OCI-LY7 (cell line): ENCODE results near the gene CTAGE8.
"Not testable (repeated sequence)": the region's sequence is repeated elsewhere in the genome, so short reads cannot be mapped to it uniquely, and the experiment has no call there.

Source experiments
- EZH2phosphoT487 ChIP-seq: fragments of 200-600 bp; sonication (generic); IDR thresholded peaks from 2 replicates; pipeline ENCODE4 v1.6.1; 2018; ENCODE audit warnings: low read depth, borderline replicate concordance, mild to moderate bottlenecking, mixed run types, antibody characterized with exemption, low read length, moderate library complexity, mixed read lengths
- TF ChIP-seq, protein P1 (sequence below): fragments of 200-600 bp; sonication (generic); conservative IDR thresholded peaks from 2 replicates; pipeline ENCODE4 v1.5.1; 2014; ENCODE audit warnings: mild to moderate bottlenecking, antibody characterized with exemption, low read length, moderate library complexity, mixed read lengths

DNA sequence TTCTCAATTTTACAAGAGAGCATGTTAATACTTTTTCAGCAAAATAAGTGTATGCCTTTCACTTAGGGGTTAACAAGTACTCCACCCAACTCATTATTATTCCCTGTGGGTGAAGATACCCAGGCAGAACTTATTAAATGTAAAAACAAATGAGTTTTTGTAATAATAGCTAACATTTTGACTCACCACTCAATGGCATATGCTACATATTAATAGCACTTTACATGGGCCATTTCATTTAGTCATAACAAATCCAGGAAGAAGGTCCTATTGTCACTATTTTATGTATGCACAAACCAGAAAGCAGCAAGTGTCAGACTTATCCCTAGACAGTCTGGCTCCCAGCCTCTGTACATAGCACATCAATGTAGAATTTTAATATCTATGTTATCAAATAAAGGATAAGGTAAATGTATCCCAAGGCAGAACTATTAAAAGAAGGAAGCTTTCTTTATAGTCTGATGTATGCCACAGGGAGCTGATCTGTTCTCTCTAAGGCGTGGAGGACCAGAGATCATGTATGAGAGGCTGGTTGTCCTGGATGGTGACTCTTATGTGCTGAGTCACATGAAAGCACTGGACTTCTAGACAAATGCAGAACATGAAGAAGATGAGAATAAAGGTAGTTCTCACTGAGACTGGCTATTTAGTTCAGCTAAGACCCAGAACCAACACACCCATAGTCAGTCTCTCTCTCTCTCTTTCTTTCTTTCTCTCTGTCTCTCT lies 33.7 kb upstream of the CTAGE8 start:
- TF ChIP-seq, protein P1, sequence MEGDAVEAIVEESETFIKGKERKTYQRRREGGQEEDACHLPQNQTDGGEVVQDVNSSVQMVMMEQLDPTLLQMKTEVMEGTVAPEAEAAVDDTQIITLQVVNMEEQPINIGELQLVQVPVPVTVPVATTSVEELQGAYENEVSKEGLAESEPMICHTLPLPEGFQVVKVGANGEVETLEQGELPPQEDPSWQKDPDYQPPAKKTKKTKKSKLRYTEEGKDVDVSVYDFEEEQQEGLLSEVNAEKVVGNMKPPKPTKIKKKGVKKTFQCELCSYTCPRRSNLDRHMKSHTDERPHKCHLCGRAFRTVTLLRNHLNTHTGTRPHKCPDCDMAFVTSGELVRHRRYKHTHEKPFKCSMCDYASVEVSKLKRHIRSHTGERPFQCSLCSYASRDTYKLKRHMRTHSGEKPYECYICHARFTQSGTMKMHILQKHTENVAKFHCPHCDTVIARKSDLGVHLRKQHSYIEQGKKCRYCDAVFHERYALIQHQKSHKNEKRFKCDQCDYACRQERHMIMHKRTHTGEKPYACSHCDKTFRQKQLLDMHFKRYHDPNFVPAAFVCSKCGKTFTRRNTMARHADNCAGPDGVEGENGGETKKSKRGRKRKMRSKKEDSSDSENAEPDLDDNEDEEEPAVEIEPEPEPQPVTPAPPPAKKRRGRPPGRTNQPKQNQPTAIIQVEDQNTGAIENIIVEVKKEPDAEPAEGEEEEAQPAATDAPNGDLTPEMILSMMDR = not testable (repeated sequence)
- TF ChIP-seq EZH2phosphoT487 = not testable (repeated sequence)
